ENCODE measurements around the gene IL17RE. TPM values are rescaled to one million over a fixed set of nuclear protein-coding genes. Genes with fewer than 3 reads are reported as not detected.

Gene IL17RE
- total and polyA plus RNA-seq, 2 of the 13 experiments (the other 11 are each of a cell fraction or from before 2014, with no cell fraction given) = 14.5 to 24.1 TPM

DNA sequence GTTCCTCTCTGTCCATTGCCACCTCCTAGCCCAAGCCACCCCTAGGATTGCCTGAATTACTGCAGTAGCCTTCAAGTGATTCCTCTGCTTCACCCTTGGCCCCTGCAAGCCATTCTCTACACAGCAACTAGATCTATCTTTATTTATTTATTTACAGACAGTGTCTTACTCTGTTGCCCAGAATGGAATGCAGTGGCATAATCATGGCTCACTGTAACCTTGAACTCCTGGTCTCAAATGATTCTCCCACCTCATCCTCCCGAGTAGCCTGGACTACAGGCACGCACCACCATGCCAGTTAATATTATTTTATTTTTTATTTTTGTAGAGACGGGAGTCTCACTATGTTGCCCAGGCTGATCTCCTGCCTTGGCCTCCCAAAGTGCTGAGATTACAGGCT is 14.1 kb upstream of the IL17RE start (continued):
- TF ChIP-seq ZNF326 (CRISPR knock-in tag; IDR thresholded peaks at IDR 0.05; ENCODE audit: borderline replicate concordance) (no peak), RNF2 (conservative IDR thresholded peaks at IDR 0.05; ENCODE audit: low read depth) (no peak), CERS6 (CRISPR knock-in tag; IDR thresholded peaks at IDR 0.05) (no peak), ZNF674 (CRISPR knock-in tag; IDR thresholded peaks at IDR 0.05; ENCODE audit: low read depth) (no peak), ZNF335 (CRISPR knock-in tag; IDR thresholded peaks at IDR 0.05) (no peak), ZNF792 (CRISPR knock-in tag; IDR thresholded peaks at IDR 0.05) (no peak), ZNF615 (CRISPR knock-in tag; IDR thresholded peaks at IDR 0.05; ENCODE audit: borderline replicate concordance) (no peak), FOSL2 (CRISPR knock-in tag; IDR thresholded peaks at IDR 0.05) (peak; percentile 25), ZNF350 (CRISPR knock-in tag; IDR thresholded peaks at IDR 0.05; ENCODE audit: borderline replicate concordance, low read depth) (no peak), CEBPB (IDR thresholded peaks at IDR 0.05; ENCODE audit: borderline replicate concordance, low read depth, low read length) (no peak), HMG20A (CRISPR knock-in tag; IDR thresholded peaks at IDR 0.05; ENCODE audit: borderline replicate concordance) (peak; percentile 15; the same call in 1 of the 2 replicates), ZNF670 (CRISPR knock-in tag; IDR thresholded peaks at IDR 0.05; ENCODE audit: borderline replicate concordance) (no peak), TGIF2 (CRISPR knock-in tag; IDR thresholded peaks at IDR 0.05) (no peak), DPF2 (CRISPR knock-in tag; IDR thresholded peaks at IDR 0.05; ENCODE audit: borderline replicate concordance, low read depth) (no peak), TBX3 (IDR thresholded peaks at IDR 0.05; ENCODE audit: borderline replicate concordance) (0 out of 2 replicates have a peak, but pooled peaks have one; percentile 20)
- TF ChIP-seq, protein P1, sequence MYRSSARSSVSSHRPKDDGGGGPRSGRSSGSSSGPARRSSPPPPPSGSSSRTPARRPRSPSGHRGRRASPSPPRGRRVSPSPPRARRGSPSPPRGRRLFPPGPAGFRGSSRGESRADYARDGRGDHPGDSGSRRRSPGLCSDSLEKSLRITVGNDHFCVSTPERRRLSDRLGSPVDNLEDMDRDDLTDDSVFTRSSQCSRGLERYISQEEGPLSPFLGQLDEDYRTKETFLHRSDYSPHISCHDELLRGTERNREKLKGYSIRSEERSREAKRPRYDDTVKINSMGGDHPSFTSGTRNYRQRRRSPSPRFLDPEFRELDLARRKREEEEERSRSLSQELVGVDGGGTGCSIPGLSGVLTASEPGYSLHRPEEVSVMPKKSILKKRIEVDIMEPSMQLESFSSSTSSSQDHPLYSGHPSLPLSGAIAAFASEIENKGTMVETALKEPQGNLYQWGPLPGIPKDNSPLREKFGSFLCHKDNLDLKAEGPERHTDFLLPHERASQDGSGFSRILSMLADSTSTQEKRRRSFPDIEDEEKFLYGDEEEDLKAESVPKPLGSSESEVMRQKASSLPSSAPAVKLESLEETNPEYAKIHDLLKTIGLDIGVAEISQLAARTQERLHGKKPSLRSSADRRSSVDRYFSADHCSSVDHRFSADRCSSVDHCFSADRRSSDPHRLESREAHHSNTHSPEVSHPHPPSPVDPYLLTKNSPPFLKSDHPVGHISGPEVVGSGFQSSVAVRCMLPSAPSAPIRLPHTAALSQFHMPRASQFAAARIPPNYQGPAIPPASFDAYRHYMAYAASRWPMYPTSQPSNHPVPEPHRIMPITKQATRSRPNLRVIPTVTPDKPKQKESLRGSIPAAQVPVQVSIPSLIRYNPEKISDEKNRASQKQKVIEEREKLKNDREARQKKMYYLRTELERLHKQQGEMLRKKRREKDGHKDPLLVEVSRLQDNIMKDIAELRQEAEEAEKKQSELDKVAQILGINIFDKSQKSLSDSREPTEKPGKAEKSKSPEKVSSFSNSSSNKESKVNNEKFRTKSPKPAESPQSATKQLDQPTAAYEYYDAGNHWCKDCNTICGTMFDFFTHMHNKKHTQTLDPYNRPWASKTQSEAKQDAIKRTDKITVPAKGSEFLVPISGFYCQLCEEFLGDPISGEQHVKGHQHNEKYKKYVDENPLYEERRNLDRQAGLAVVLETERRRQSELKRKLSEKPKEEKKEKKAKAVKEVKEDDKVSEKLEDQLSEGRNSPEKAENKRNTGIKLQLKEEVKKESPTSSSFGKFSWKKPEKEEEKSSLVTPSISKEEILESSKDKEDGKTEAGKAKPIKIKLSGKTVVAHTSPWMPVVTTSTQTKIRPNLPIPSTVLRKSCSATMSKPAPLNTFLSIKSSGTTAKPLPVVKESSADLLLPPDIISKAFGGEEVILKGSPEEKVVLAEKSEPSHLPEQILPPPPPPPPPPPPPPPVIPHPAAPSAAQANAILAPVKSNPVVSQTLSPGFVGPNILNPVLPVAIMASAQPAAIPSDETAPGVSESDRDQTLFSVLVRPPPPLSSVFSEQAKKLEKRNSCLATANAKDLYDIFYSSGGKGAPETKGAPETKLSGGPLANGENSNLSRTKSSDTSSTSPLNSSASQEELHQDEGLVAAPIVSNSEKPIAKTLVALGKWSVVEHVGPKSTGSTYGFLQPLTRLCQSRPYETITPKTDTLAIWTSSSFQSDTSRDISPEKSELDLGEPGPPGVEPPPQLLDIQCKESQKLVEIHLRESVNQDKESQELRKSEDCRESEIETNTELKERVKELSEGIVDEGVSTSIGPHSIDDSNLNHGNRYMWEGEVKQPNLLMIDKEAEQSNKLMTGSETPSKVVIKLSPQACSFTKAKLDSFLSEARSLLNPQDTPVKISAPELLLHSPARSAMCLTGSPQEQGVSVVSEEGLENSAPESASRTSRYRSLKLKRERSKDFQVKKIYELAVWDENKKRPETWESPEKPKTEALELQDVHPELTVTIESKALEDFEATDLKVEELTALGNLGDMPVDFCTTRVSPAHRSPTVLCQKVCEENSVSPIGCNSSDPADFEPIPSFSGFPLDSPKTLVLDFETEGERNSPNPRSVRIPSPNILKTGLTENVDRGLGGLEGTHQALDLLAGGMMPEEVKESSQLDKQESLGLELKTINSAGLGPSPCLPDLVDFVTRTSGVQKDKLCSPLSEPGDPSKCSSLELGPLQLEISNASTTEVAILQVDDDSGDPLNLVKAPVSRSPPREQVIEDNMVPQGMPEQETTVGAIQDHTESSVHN (CRISPR knock-in tag; IDR thresholded peaks at IDR 0.05) = no peak
- TF ChIP-seq, protein P2, sequence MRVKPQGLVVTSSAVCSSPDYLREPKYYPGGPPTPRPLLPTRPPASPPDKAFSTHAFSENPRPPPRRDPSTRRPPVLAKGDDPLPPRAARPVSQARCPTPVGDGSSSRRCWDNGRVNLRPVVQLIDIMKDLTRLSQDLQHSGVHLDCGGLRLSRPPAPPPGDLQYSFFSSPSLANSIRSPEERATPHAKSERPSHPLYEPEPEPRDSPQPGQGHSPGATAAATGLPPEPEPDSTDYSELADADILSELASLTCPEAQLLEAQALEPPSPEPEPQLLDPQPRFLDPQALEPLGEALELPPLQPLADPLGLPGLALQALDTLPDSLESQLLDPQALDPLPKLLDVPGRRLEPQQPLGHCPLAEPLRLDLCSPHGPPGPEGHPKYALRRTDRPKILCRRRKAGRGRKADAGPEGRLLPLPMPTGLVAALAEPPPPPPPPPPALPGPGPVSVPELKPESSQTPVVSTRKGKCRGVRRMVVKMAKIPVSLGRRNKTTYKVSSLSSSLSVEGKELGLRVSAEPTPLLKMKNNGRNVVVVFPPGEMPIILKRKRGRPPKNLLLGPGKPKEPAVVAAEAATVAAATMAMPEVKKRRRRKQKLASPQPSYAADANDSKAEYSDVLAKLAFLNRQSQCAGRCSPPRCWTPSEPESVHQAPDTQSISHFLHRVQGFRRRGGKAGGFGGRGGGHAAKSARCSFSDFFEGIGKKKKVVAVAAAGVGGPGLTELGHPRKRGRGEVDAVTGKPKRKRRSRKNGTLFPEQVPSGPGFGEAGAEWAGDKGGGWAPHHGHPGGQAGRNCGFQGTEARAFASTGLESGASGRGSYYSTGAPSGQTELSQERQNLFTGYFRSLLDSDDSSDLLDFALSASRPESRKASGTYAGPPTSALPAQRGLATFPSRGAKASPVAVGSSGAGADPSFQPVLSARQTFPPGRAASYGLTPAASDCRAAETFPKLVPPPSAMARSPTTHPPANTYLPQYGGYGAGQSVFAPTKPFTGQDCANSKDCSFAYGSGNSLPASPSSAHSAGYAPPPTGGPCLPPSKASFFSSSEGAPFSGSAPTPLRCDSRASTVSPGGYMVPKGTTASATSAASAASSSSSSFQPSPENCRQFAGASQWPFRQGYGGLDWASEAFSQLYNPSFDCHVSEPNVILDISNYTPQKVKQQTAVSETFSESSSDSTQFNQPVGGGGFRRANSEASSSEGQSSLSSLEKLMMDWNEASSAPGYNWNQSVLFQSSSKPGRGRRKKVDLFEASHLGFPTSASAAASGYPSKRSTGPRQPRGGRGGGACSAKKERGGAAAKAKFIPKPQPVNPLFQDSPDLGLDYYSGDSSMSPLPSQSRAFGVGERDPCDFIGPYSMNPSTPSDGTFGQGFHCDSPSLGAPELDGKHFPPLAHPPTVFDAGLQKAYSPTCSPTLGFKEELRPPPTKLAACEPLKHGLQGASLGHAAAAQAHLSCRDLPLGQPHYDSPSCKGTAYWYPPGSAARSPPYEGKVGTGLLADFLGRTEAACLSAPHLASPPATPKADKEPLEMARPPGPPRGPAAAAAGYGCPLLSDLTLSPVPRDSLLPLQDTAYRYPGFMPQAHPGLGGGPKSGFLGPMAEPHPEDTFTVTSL (CRISPR knock-in tag; IDR thresholded peaks at IDR 0.05; ENCODE audit: borderline replicate concordance) = no peak

All from HepG2 (cell line).